ENCODE data around the gene CXCL13.

Gene CXCL13

DNA sequence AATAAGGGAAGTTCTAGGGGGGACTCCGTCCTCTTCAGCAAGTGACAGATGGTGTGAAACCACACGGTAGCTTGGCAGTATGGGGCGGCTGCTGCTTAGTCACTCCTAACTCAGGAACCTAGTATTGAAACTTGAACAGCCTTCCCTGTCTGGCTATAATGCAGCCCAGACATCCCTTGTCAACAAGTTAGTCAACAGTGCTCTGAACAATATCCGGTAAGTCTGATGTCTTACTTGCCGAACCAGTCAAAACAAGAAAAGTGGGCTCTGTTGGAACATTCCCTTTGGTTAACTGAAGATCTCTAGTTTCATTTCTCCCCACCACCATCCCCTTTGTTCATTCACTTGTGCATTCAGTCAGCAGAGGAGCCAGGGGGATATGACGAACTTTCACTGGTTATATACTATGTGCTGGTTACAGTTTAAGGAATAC, 18.7 kb upstream of the CXCL13 start:
- ChIA-PET POLR2A (no interaction called here), CTCF (interaction anchor here (1.0 to 4.0 kb wide), 7 partner anchors 9 to 221 kb away, joined by 3 to 20 read pairs (median 4); no protein-coding TSS in a partner anchor)
- TF ChIP-seq, protein P1, sequence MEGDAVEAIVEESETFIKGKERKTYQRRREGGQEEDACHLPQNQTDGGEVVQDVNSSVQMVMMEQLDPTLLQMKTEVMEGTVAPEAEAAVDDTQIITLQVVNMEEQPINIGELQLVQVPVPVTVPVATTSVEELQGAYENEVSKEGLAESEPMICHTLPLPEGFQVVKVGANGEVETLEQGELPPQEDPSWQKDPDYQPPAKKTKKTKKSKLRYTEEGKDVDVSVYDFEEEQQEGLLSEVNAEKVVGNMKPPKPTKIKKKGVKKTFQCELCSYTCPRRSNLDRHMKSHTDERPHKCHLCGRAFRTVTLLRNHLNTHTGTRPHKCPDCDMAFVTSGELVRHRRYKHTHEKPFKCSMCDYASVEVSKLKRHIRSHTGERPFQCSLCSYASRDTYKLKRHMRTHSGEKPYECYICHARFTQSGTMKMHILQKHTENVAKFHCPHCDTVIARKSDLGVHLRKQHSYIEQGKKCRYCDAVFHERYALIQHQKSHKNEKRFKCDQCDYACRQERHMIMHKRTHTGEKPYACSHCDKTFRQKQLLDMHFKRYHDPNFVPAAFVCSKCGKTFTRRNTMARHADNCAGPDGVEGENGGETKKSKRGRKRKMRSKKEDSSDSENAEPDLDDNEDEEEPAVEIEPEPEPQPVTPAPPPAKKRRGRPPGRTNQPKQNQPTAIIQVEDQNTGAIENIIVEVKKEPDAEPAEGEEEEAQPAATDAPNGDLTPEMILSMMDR (IDR thresholded peaks at IDR 0.05; ENCODE audit: control extremely low read depth, extremely low read depth, low read depth, missing control alignments), result no peak

DNA sequence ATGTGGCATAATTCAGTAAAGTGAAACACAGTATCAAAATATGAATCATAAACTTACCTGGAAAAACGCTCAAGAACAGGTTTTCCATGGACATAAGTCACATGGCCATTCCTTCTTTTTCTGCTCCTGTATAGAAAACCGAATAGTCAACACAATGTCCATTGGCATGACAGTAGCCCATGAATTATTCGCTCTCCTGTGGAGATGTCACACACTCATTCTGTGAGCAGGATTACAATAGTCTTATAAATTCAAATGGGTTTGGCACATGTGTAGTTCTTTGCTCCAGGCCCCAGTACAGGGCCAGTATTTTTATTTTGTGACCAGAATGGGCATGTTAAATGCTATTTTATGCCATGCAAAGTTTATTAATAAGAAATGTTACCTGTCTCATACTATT, 15.1 kb upstream of the CXCL13 start:
- ChIA-PET CTCF (no interaction called here), POLR2A (no interaction called here)
- TF ChIP-seq, protein P1 (IDR thresholded peaks at IDR 0.05; ENCODE audit: control extremely low read depth, extremely low read depth, low read depth, missing control alignments), result no peak
- no peak for DNase-seq (ENCODE audit: extremely low spot score)

More for the DNA sequence above, 18.7 kb upstream of the CXCL13 start:
- peak; percentile 57 for DNase-seq (ENCODE audit: extremely low spot score)

DNA sequence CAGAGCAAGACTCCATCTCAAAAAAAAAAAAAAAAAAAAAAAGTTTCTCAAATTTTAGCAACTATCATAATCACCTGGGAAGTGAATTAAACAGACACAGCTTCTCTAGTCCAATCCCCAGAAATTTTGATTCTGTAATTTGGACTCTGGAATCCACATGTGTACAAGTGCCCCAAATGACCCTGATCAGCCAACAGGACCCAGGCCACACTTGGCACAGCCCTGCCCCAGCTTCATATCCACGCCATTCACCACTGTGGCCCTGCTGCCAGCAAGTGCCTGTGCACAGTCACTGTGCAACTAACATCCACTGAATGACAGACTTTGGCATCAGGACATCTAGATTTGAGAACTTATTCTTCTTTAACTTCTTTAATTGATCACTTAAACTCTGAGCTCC, 14.1 kb upstream of the CXCL13 start:
- ChIA-PET CTCF (interaction anchor here (1.3 to 3.1 kb wide), 2 partner anchors 10 to 24 kb away, joined by 6 to 10 read pairs; no protein-coding TSS in a partner anchor), POLR2A (no interaction called here)
- no peak for DNase-seq (ENCODE audit: extremely low spot score)
- TF ChIP-seq, protein P1 (IDR thresholded peaks at IDR 0.05; ENCODE audit: control extremely low read depth, extremely low read depth, low read depth, missing control alignments), result no peak

DNA sequence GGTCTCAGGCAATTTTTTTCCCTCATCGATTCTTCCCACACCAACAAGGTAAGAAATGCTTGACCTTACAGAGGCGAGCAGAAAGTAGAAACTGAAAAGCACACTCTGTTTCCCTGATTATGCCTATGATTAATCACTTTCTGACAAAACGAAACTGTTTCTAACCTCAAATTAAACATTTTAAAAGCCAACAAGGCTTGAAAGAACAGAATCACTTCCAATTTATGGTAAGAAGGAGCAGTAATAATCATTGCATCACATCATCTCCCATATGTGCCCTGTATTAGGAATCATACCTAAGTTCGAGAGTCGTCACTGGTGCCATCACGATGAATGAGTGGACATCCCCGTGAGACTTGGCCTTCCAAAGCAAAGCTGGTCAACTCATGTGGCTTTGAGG, 12.5 kb upstream of the CXCL13 start:
- ChIA-PET CTCF (interaction anchor here (1.0 to 3.1 kb wide), 6 partner anchors 8 to 23 kb away, joined by 4 to 10 read pairs (median 6); no protein-coding TSS in a partner anchor), POLR2A (no interaction called here)
- TF ChIP-seq, protein P1 (IDR thresholded peaks at IDR 0.05; ENCODE audit: control extremely low read depth, extremely low read depth, low read depth, missing control alignments), result no peak
- no peak for DNase-seq (ENCODE audit: extremely low spot score)

DNA sequence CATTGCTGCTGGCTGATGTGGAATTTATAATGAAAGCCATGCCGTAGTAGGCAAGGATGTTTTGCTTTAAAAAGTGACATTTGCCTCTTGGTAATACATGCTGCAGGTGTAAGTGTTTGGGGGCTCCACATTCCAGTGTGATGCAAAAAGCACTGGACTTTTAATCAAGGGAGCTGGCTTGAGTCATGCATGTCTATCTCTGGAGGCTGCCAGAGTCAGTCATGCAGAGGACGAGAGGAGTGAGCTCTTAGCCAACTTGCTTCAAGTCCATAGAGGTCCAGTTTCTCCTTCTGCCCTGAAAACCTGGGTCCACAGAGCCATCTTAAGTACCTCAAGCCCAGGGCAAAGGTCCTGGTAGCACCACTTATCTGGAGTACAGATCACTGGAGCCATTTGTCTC, 11.6 kb upstream of the CXCL13 start:
- POLR2A ChIA-PET, result no interaction called here
- no peak for DNase-seq (ENCODE audit: extremely low spot score)
- TF ChIP-seq, protein P1 (IDR thresholded peaks at IDR 0.05; ENCODE audit: control extremely low read depth, extremely low read depth, low read depth, missing control alignments), result no peak
- CTCF ChIA-PET, result interaction anchor here (1.1 to 3.1 kb wide), 6 partner anchors 9 to 227 kb away, joined by 4 to 10 read pairs (median 6); no protein-coding TSS in a partner anchor

DNA sequence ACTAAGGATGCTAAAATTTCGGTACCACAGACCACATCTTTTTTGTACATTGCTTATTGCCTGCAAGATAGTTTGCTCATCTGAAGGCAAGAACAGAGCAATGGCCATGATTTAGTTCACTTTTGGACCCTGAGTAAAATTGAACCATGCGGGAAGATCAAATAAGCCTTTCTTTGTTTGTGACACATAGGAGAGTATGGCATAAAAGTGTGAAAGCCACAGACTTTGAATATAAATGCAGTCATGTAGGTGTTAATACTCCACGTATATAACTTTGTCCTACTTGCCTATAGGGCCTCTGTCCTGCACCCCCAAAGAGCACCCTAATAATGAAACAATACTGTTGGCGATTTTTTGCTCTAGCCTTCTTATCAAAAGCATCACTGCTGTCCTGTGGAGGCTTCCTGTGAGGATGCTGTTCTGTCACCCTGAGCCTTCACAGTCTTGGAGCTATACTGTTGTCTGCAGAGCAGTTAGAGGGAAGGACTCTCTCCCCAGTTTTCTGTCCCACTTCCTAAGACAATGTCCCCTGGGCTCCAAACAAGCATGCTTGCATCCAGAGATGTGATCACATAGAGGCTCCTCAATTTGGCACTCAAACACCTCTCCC, 10.2 kb upstream of the CXCL13 start:
- POLR2A ChIA-PET, result no interaction called here

More for the DNA sequence above, 10.2 kb upstream of the CXCL13 start:
- TF ChIP-seq, protein P1 (IDR thresholded peaks at IDR 0.05; ENCODE audit: control extremely low read depth, extremely low read depth, low read depth, missing control alignments), result no peak
- DNase-seq (ENCODE audit: extremely low spot score), result no peak
- CTCF ChIA-PET, result interaction anchor here (8.0 kb wide), 1 partner anchor 209 kb away, joined by 72 read pairs; no protein-coding TSS in a partner anchor

Data from GM10248 (cell line).